ENCODE results near the gene ARMC7. TPM values are rescaled to one million over a fixed set of nuclear protein-coding genes. Genes with fewer than 3 reads are reported as not detected.
A peak's percentile ranks its signal among the peaks of the same experiment; 100 is the strongest.

The ARMC7 gene
- total and polyA plus RNA-seq, 2 of the 13 experiments (the other 11 are each of a cell fraction or from before 2014, with no cell fraction given), result 3.9 to 4.2 TPM

GRCh38 chr17:75086496-75087181 is 23.1 kb upstream of the ARMC7 start (continued):
- peak; percentile 47; the same call in 1 of the 2 replicates for TF ChIP-seq HOXA5 (CRISPR knock-in tag; IDR thresholded peaks at IDR 0.05)
- no peak for TF ChIP-seq ZNF160 (CRISPR knock-in tag; IDR thresholded peaks at IDR 0.05)
- TF ChIP-seq TFAP4 (IDR thresholded peaks at IDR 0.05; ENCODE audit: borderline replicate concordance, low read depth), result peak; percentile 61; the same call in 1 of the 2 replicates
- peak; percentile 69; the same call in 1 of the 2 replicates for TF ChIP-seq ZNF292 (CRISPR knock-in tag; IDR thresholded peaks at IDR 0.05; ENCODE audit: borderline replicate concordance, low read depth)
- TF ChIP-seq KDM6A (CRISPR knock-in tag; IDR thresholded peaks at IDR 0.05; ENCODE audit: low read depth), result no peak
- no peak for TF ChIP-seq ISX (CRISPR knock-in tag; conservative IDR thresholded peaks at IDR 0.05)
- TF ChIP-seq ZSCAN12 (CRISPR knock-in tag; IDR thresholded peaks at IDR 0.05), result 0 out of 2 replicates have a peak, but pooled peaks have one; percentile 27
- TF ChIP-seq BRD4 (CRISPR knock-in tag; IDR thresholded peaks at IDR 0.05), result no peak
- TF ChIP-seq NR2F6 (IDR thresholded peaks at IDR 0.05), result peak; percentile 72
- peak; percentile 88 for TF ChIP-seq NR2F6 (CRISPR knock-in tag; IDR thresholded peaks at IDR 0.05)
- peak; percentile 74; the same call in 1 of the 2 replicates for TF ChIP-seq HNF4G (IDR thresholded peaks at IDR 0.05; ENCODE audit: borderline replicate concordance, low read depth, low read length)
- TF ChIP-seq HNF4G (CRISPR knock-in tag; IDR thresholded peaks at IDR 0.05; ENCODE audit: borderline replicate concordance, low read depth), result peak; percentile 33; the same call in 1 of the 2 replicates
- TF ChIP-seq ZNF20 (CRISPR knock-in tag; IDR thresholded peaks at IDR 0.05), result no peak
- no peak for TF ChIP-seq TFDP2 (CRISPR knock-in tag; IDR thresholded peaks at IDR 0.05)
- no peak for TF ChIP-seq TEAD2 (CRISPR knock-in tag; IDR thresholded peaks at IDR 0.05)
- TF ChIP-seq ZNF782 (CRISPR knock-in tag; IDR thresholded peaks at IDR 0.05; ENCODE audit: borderline replicate concordance), result peak; percentile 64; the same call in 1 of the 2 replicates
- no peak for TF ChIP-seq IRF1 (CRISPR knock-in tag; IDR thresholded peaks at IDR 0.05; ENCODE audit: low read depth)
- no peak for TF ChIP-seq FOXJ3 (CRISPR knock-in tag; IDR thresholded peaks at IDR 0.05; ENCODE audit: borderline replicate concordance)
- no peak for TF ChIP-seq SRSF4 (IDR thresholded peaks at IDR 0.05; ENCODE audit: low read depth, low read length, poor library complexity, severe bottlenecking)
- 0 out of 2 replicates have a peak, but pooled peaks have one; percentile 48 for TF ChIP-seq SP4 (CRISPR knock-in tag; IDR thresholded peaks at IDR 0.05)
- no peak for TF ChIP-seq AKNA (CRISPR knock-in tag; IDR thresholded peaks at IDR 0.05; ENCODE audit: borderline replicate concordance)
- 0 out of 2 replicates have a peak, but pooled peaks have one; percentile 34 for TF ChIP-seq YEATS2 (CRISPR knock-in tag; IDR thresholded peaks at IDR 0.05; ENCODE audit: borderline replicate concordance)
